OCI-LY7 (cell line): ENCODE results near the gene PRODH. TPM values are rescaled to one million over a fixed set of nuclear protein-coding genes. Genes with fewer than 3 reads are reported as not detected.
"Not testable (repeated sequence)": the region's sequence is repeated elsewhere in the genome, so short reads cannot be mapped to it uniquely, and the experiment has no call there.

Experiments used
- BruUV-seq: library from RNA; stranded (reverse); fragments of 400-500 nt; replicated peaks from 2 replicates; lab custom pipeline; 2021; lab: Mats Ljungman, UMichigan
- CTCF ChIA-PET: fragments of 300-600 bp; sonication (Branson Sonifier 250); formaldehyde crosslinking; loops from one replicate; lab custom pipeline; 2022; ENCODE audit warnings: antibody characterized with exemption; ENCODE audit not compliant: unreplicated experiment; lab: Charles Lee
- POLR2A ChIA-PET: fragments of 300-600 bp; sonication (Branson Sonifier 250); formaldehyde crosslinking; loops from one replicate; lab custom pipeline; 2022; ENCODE audit warnings: antibody characterized with exemption; lab: Charles Lee
- DNase-seq: peaks from one replicate; pipeline ENCODE4 v3.0.0-alpha.2; 2015; ENCODE audit warnings: low spot score
- H2AFZ ChIP-seq: fragments of 200-600 bp; sonication (generic), shearing (Covaris generic); 2 replicates; pipeline ENCODE4 v1.6.1; 2014; ENCODE audit warnings: mild to moderate bottlenecking, antibody characterized with exemption, low read length, moderate library complexity
- H3K27ac ChIP-seq: fragments of 200-600 bp; sonication (generic); 2 replicates; pipeline ENCODE4 v1.5.1; 2014; ENCODE audit warnings: mixed run types, low read depth, mild to moderate bottlenecking, moderate library complexity, low read length, inconsistent platforms; ENCODE audit not compliant: poor library complexity, severe bottlenecking
- H3K36me3 ChIP-seq: fragments of 200-600 bp; sonication (generic); 2 replicates; pipeline ENCODE4 v1.6.1; 2014; ENCODE audit warnings: mild to moderate bottlenecking, antibody characterized with exemption, low read length, moderate library complexity, mixed read lengths; ENCODE audit not compliant: insufficient read depth
- H3K4me1 ChIP-seq: fragments of 200-600 bp; sonication (generic); 2 replicates; pipeline ENCODE4 v1.5.1; 2014; ENCODE audit warnings: mild to moderate bottlenecking, low read length; ENCODE audit not compliant: insufficient read depth, poor library complexity, severe bottlenecking
- H3K4me2 ChIP-seq: fragments of 200-600 bp; sonication (generic); 2 replicates; pipeline ENCODE4 v1.6.1; 2014; ENCODE audit warnings: mild to moderate bottlenecking, low read length
- H3K4me3 ChIP-seq: fragments of 200-600 bp; sonication (generic); 2 replicates; pipeline ENCODE4 v1.5.1; 2014; ENCODE audit warnings: mild to moderate bottlenecking, low read depth, low read length; ENCODE audit not compliant: poor library complexity, severe bottlenecking
- H3K79me2 ChIP-seq: fragments of 200-600 bp; sonication (generic); 2 replicates; pipeline ENCODE4 v1.6.1; 2016; ENCODE audit warnings: low read depth, mild to moderate bottlenecking, low read length, moderate library complexity, mixed read lengths; ENCODE audit not compliant: insufficient read depth
- H3K9me2 ChIP-seq: fragments of 200-600 bp; sonication (generic); 2 replicates; pipeline ENCODE4 v1.6.1; 2016; ENCODE audit warnings: mild to moderate bottlenecking, low read length, mixed read lengths; ENCODE audit not compliant: insufficient read depth
- H3K9me3 ChIP-seq: fragments of 200-600 bp; sonication (generic); 2 replicates; pipeline ENCODE4 v1.6.1; 2014; ENCODE audit warnings: mild to moderate bottlenecking, mixed run types, low read length, mixed read lengths
- H4K20me1 ChIP-seq: fragments of 200-600 bp; sonication (generic); 2 replicates; pipeline ENCODE4 v1.6.1; 2014; ENCODE audit warnings: mild to moderate bottlenecking, antibody characterized with exemption, low read length, moderate library complexity, mixed read lengths; ENCODE audit not compliant: insufficient read depth
- EZH2phosphoT487 ChIP-seq: fragments of 200-600 bp; sonication (generic); IDR thresholded peaks from 2 replicates; pipeline ENCODE4 v1.6.1; 2018; ENCODE audit warnings: low read depth, borderline replicate concordance, mild to moderate bottlenecking, mixed run types, antibody characterized with exemption, low read length, moderate library complexity, mixed read lengths
- intact Hi-C: fragments of 100-400 bp; cut with micrococcal nuclease; formaldehyde crosslinking; loops from one replicate; pipeline ENCODE4 v1.10.0; 2022; ENCODE audit not compliant: unreplicated experiment
- total RNA-seq, 2 experiments: library from RNA; depleted of rRNA in 1 of 2; stranded (reverse); fragments of >200 nt in 1 of 2; shearing (Covaris generic) in 1 of 2; gene quantifications; 2 replicates each; pipeline ENCODE4 v1.2.3, GENCODE V29; 2014 to 2022
- TF ChIP-seq, protein P1 (sequence below): fragments of 200-600 bp; sonication (generic); conservative IDR thresholded peaks from 2 replicates; pipeline ENCODE4 v1.5.1; 2014; ENCODE audit warnings: mild to moderate bottlenecking, antibody characterized with exemption, low read length, moderate library complexity, mixed read lengths

PRODH gene
- total RNA-seq, 2 experiments from 2014 or later: not detected

DNA sequence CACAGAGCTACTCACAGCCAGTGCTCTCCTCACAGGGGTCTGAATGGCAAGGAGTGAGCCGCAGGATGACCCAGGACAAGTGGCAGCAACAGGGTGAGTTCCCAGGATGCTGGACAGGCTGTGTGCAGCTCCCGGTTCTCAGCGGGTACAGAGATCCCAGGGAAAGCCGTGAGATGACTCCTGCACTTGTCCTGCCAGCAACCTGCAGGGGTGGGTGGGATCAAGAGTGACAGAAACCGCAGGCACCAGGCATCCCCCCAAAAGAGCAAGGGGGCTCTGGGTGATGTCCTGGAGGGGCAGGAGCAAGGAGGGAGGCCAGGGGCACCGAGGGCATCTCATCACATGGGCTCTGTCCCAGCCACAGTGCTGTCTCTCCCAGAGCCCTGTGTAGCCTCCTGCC lies 15.9 kb upstream of the PRODH start:
- H3K4me2 ChIP-seq: no peak overlapping the region
- BruUV-seq: no TSS peak
- H3K79me2 ChIP-seq: no peaks in the 10 kb centered on the region
- no peaks in the 10 kb centered on the region for H3K36me3 ChIP-seq
- H3K4me1 ChIP-seq: no peaks in the 10 kb centered on the region
- CTCF ChIA-PET: no interaction called here
- H4K20me1 ChIP-seq: no peaks in the 10 kb centered on the region
- POLR2A ChIA-PET: no interaction called here
- H3K27ac ChIP-seq: no peak overlapping the region
- intact Hi-C loops: no loop called here
- no peak overlapping the region for H2AFZ ChIP-seq
- no peak for TF ChIP-seq EZH2phosphoT487
- TF ChIP-seq, protein P1, sequence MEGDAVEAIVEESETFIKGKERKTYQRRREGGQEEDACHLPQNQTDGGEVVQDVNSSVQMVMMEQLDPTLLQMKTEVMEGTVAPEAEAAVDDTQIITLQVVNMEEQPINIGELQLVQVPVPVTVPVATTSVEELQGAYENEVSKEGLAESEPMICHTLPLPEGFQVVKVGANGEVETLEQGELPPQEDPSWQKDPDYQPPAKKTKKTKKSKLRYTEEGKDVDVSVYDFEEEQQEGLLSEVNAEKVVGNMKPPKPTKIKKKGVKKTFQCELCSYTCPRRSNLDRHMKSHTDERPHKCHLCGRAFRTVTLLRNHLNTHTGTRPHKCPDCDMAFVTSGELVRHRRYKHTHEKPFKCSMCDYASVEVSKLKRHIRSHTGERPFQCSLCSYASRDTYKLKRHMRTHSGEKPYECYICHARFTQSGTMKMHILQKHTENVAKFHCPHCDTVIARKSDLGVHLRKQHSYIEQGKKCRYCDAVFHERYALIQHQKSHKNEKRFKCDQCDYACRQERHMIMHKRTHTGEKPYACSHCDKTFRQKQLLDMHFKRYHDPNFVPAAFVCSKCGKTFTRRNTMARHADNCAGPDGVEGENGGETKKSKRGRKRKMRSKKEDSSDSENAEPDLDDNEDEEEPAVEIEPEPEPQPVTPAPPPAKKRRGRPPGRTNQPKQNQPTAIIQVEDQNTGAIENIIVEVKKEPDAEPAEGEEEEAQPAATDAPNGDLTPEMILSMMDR: no peak
- H3K9me2 ChIP-seq: no peaks in the 10 kb centered on the region
- no peaks in the 10 kb centered on the region for H3K9me3 ChIP-seq
- no peak overlapping the region for H3K4me3 ChIP-seq
- DNase-seq: no peak

DNA sequence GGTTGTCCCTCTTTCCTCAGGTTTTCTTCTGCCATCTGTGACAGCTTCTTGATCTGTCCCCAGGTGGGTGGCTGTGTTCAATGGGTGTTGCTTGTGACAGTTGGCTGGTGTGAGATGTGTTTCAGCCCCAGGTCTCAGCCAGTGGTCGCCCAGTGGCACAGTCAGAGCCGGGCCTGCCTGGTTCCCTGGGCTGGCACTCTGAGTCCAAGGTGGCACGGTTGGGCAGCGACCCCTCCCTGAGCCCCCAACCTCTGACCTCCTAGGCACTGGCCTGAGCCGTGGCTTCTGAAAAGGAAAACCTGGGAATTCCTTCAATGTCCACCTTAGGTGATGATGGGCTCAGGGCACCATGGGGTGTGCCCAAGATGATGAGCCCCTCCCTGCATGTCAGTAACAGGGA lies 14.0 kb upstream of the PRODH start:
- no peaks in the 10 kb centered on the region for H3K79me2 ChIP-seq
- CTCF ChIA-PET: no interaction called here

DNA sequence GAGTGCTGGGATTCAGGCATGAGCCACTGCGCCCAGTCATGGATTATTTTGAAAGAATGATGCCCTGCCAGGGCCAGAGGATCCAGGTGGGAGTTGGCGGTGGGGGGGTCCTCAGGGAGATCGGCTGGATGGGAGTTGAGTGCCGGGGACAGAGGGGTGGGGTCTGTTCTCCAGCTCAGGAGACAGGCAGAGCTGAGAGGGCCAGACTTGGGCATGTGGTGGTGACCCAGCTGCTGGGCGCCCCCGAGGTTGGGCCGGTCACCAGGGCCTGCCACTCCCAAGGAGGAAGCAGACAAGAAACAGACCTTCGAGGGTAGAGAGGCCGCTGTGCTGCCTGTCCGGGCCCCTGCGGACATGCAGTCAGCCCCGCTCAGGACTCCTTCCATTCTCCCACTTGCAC lies 11.8 kb upstream of the PRODH start:
- Histone ChIP-seq H3K79me2 (no peaks in the 10 kb centered on the region), H3K36me3 (no peaks in the 10 kb centered on the region), H3K4me2 (no peak overlapping the region), H3K4me3 (no peak overlapping the region), H3K9me3 (no peaks in the 10 kb centered on the region), H2AFZ (no peak overlapping the region), H3K9me2 (no peaks in the 10 kb centered on the region), H3K4me1 (no peaks in the 10 kb centered on the region), H3K27ac (no peak overlapping the region), H4K20me1 (no peaks in the 10 kb centered on the region)
- POLR2A ChIA-PET: no interaction called here
- no peak for TF ChIP-seq EZH2phosphoT487
- no TSS peak for BruUV-seq
- intact Hi-C loops: no loop called here
- CTCF ChIA-PET: no interaction called here
- DNase-seq: no peak

More for the DNA sequence above, 14.0 kb upstream of the PRODH start:
- no peak for DNase-seq
- TF ChIP-seq, protein P1: no peak
- no peak for TF ChIP-seq EZH2phosphoT487
- Histone ChIP-seq H2AFZ (no peak overlapping the region), H3K4me1 (no peaks in the 10 kb centered on the region), H3K9me3 (no peaks in the 10 kb centered on the region), H3K36me3 (no peaks in the 10 kb centered on the region), H3K9me2 (no peaks in the 10 kb centered on the region), H3K4me2 (no peak overlapping the region), H4K20me1 (no peaks in the 10 kb centered on the region), H3K4me3 (no peak overlapping the region), H3K27ac (no peak overlapping the region)
- POLR2A ChIA-PET: no interaction called here
- intact Hi-C loops: no loop called here
- no TSS peak for BruUV-seq

- intact Hi-C loops, H3K27ac ChIP-seq, BruUV-seq: not testable (repeated sequence)
Measured at GRCh38 chr22:18947105-18947504, 11.0 kb upstream of the PRODH start.

DNA sequence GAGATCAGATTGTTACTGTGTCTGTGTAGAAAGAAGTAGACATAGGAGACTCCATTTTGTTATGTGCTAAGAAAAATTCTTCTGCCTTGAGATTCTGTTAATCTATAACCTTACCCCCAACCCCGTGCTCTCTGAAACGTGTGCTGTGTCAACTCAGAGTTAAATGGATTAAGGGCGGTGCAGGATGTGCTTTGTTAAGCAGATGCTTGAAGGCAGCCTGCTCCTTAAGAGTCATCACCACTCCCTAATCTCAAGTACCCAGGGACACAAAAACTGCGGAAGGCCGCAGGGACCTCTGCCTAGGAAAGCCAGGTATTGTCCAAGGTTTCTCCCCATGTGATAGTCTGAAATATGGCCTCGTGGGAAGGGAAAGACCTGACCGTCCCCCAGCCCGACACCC lies 2.6 kb upstream of the PRODH start:
- H2AFZ ChIP-seq, CTCF ChIA-PET, intact Hi-C loops, H3K4me3 ChIP-seq, H3K9me3 ChIP-seq, H3K4me2 ChIP-seq, POLR2A ChIA-PET, H3K36me3 ChIP-seq, H3K4me1 ChIP-seq, BruUV-seq, H4K20me1 ChIP-seq, DNase-seq, H3K9me2 ChIP-seq, H3K79me2 ChIP-seq, H3K27ac ChIP-seq: not testable (repeated sequence)

More at GRCh38 chr22:18947105-18947504, 11.0 kb upstream of the PRODH start:
- H3K9me3 ChIP-seq, DNase-seq, H3K4me1 ChIP-seq, H2AFZ ChIP-seq, H3K9me2 ChIP-seq, H3K79me2 ChIP-seq, H4K20me1 ChIP-seq, H3K36me3 ChIP-seq, POLR2A ChIA-PET, CTCF ChIA-PET, H3K4me3 ChIP-seq, H3K4me2 ChIP-seq: not testable (repeated sequence)
